ENCODE measurements around the gene TMEM39A.

The TMEM39A gene

DNA sequence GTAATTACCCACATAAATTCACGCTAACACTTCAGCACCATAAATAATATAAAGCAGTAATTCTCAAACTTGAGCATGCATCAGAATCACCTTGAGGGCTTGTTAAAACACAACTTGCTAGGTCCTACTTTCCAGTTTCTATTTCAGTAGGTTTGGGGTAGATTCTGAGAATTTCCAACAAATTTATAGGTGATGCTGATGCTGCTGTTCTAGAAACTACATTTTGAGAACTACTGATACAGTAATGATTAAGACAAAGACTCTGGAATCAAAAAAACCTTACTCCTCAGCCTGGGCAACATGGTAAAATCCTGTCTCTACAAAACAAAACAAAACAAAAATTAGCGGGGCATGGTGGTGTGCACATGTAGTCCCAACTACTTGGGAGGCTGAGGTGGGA lies 18.8 kb downstream of the TMEM39A start:
- no peak for DNase-seq

DNA sequence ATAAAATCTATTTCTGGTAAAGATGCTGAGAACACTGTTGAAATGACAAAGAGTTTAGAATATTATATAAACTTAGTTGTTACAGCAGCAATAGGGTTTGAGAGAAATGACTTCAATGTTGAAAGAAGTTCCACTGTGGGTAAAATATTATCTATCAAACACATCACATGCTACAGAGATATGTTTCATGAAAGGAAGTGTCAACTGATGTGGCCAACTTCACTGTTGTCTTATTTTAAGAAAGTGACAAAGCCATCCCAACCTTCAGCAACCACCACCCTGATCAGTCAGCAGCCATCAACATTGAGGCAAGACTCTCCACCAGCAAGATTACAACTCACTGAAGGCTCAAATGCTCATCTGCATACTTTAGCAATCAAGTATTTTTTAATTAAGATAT lies 20.2 kb downstream of the TMEM39A start:
- DNase-seq: no peak

DNA sequence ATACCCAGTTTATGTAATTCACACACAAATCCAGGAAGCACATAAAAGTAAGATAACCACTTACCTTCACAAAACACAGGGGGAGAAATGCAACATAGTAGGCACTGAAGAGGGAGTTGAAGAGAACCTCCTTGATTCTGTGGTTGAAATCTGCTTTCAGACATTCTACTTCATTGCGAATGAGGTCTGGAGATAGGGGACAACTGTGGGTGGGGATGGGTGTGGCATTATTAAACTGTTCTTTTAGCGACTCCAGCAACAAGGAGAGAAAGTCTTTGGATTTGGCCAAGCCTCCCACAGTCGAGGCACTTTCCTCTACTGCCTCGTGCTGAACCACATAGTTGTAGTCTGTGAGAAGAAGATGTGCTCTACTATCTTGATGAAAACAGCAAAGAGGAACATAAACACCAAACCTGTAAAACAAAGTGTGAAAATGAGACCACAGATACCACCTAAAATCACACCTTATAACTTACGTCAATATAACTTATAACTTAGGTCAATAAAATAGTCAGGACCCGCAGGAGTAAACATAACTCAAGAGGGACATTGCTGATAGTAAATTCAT lies 25.6 kb downstream of the TMEM39A start:
- no peak for DNase-seq

DNA sequence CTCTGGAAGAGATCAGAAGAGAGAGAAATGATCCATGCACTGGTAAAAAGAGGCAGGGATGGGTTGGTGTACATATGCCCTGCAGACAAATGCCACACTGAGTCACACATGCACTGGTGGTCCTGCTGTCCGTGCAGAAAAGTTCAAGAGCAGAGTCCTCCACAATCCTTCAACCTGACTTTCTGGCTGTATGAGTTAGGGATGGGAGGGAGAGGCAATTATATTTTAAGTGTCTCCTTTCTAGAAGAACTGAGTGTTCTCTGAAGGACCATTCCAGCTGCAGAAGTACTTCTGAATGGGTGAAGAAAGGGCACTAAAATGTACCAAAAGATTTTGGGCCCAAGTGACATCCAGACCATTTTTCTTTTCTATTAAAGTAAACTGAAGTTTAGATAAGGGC lies 26.4 kb downstream of the TMEM39A start:
- DNase-seq: no peak

DNA sequence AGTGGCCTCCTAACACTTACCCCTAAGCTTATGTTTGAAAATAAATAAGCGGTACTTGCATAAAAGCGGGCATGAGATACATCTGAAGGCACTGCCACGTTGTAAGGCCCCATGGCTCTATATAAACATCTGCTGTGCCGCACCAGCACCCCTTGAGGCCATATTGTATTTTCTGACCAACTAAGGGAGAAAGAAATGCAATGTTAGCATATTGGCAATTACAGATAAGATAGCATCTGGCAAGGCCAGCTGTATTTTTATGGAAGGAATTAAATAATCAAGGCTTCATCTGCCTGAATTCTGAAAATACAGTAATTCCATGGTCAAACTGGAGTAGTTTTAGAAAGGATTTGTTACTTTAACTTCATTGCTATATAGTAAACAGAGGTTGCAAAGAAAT lies 28.7 kb downstream of the TMEM39A start:
- DNase-seq: no peak

DNA sequence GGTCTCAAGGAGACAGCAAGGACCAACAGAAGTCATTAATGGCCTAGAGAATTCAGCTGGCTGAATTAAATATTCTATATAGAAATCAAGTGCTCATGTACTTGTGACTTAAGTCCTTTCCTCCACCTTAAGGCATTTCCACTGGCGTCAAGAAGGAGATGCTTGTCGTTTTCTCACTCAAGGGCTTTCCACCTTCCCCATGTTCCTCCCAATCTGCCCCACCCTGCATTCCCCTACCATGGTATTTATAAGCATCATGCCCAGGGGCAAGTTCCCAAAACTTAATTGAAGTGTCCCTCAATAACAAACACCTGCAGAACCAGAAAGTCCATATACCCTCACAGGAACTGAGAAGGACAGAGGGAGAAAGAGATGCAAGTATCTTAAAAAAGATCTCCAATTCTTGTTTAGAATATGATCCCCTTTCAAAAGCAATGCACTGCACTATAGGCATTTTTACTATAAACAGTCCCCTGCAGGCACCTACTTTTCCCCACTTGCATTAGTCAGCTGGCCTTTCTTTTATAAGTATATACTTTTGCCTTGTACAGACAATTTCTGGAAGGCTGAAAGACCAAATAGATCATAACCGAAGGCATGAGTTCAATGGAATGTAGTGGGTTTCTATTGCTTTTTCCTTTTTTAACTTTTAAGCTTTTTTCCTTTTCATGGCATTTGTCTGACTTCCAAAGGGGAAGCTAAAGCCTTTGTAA lies 29.6 kb downstream of the TMEM39A start:
- DNase-seq: no peak

DNA sequence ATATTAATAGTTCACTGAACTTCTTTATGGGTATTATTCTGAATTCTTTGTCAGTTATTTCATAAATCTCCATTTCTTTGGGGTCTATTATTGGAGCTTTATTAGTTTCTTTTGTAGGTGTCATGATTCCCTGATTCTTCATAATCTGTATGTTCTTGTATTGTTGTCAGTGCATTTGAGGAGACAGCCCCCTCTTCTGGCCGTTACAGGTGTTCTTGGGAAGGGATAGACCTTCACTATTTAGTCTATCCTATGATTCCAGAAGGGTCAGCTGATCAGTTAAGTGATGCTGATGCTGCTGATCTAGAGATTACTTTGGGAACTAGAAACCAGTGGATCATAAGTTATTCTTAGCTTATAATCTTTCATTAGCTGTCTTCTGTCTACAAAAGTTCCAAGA lies 34.9 kb downstream of the TMEM39A start:
- no peak for DNase-seq

DNA sequence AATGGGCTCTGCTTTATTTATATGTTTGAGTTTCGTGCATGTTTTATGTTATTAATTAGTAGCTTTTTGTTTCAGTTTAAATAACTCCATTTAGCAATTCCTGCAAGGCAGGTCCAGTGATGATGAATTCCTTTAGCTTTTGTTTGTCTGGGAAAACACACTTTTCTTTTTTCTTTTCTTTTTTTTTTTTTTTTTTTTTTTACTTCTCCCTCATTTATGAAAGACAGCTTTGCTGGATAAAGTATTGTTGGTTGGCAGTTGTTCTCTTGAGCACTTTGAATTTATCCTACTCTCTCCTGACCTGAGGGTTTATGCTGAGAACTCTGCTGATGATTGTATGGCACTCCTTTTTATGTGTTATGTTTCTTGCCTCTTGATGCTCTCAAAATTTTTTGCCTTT lies 35.7 kb downstream of the TMEM39A start:
- DNase-seq: no peak

DNA sequence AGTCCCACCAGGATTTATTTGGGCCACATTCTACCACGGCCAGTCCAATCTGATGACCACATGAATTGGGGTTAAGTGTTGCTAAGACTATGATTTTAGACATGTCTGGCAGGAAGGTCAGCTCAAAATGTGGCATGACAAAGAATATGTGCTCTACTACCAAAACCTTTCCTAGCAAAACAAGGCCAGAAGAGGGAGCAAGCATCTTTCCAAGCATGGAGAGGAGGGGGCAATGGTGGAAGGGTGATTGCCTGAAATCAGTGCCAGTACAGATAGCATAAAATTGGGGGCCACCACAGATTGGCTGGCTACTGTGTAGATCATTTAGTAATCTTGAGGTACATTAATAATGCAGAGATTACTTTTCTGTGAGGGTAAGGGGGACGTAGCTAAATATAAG lies 43.2 kb downstream of the TMEM39A start:
- DNase-seq: peak in 1 of 2 experiments; percentile 24

DNA sequence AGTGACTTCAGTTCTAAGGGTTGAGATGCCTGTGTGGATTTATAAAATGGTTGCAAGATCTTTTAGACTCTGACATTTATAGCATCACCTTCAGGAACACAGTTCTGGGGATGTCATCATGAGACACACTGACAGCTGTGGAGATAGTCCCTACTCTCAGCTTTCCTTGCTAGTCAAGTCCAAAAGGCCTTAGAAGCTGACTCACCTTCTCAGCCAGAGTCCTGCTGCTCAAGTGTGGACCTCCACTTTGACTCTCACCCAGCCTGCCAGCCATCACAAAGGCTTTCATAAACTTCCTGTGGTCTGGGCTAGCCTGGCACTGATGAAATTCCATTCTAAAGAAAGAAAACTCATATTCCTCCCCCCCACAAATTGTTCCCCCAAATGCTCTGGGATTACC lies 44.8 kb downstream of the TMEM39A start:
- no peak for DNase-seq

DNA sequence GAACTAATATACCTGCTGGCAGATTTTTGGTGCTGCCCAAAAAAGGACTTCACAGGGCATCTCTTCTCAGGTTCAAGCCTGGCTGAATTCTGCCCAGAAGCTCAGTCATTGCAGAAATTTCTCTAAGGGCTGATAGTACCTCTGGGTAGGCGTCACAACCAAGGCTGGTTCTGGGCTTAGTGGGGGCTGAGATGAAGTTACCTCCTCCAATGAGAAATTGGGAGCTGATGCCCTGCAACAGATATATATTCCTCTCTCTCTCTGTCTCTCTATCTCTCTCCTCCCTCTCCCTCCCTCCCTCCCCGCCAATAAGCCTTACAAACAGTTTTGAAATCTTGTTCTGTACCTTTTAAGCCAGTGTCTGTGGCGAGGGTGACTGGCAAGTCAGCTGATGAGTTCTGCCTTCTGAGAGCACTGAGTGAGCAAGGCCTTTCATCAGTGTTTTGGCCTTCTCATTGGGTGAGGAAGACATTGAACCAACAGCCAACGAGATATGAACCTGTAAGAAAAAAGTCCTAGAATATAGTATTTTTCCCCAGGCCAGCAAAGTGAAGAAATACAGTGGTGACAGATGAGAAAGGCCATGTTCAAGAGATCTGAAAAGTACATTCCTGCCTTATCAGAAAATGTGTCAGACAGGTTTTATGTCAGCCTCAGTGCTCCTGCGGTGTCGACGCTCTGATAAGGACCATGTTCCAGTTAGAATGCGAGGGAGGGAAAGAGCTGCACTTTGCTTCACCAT lies 45.5 kb downstream of the TMEM39A start:
- DNase-seq: no peak

DNA sequence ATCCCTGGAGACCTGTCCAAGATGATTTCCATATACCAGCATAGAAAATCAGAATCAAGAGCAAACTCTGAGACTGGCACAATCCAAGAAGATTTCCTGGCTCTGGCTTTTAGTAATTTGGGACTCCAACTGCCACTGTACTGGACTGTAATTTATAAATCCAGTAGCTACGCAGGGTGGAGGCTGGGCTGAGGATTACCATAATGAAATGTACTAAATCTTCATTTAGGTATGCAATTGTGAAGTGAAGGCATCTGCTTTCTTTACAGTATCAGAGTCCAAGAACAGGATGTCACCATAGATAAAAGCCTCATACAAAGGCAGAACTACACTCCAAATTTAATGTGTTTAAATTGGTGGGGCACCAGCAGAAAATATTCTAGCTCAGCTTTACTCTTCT lies 46.5 kb downstream of the TMEM39A start:
- no peak for DNase-seq

DNA sequence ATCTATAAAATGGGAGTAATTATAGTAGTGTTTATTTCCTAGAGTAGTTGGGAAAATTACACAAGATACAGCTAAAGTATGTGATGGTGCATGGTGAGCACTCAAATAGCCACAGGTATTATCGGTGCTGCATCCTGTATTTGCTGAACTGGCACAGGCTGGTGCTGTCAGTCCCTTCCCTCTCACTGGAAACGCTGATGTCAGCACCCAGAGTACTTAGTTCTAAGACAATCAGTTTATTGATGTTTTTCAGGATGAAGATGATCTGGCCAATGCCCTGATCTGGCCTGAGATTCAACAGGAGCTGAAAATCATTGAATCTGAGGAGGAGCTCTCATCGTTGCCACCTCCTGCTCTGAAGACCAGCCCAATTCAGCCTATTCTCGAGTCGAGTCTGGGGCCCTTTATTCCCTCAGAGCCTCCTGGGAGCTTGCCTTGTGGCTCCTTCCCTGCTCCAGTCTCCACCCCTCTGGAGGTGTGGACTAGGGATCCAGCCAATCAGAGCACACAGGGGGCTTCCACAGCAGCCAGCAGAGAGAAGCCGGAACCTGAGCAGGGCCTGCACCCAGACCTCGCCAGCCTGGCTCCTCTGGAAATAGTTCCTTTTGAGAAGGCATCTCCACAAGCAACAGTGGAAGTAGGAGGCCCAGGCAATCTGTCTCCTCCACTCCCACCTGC lies 49.7 kb downstream of the TMEM39A start:
- DNase-seq: no peak

DNA sequence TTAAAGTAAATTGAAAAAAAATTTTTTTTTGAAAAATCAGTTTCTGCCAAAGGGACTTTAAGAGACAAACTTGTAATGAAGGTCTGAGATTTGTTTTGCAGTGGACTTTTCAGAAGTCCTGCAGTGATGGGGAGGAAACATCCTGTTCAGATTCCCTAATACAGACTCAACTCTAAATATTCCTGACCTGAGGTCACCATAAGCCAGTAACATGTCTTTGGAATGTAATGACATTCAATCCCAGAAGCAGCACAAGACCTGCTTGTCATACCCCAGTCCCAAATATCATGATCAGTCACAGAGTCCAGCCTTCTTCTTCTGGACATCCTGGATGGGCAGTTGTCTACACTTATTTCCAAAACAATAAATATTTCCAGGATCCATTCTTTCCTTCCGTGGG lies 53.6 kb downstream of the TMEM39A start:
- DNase-seq: no peak

DNA sequence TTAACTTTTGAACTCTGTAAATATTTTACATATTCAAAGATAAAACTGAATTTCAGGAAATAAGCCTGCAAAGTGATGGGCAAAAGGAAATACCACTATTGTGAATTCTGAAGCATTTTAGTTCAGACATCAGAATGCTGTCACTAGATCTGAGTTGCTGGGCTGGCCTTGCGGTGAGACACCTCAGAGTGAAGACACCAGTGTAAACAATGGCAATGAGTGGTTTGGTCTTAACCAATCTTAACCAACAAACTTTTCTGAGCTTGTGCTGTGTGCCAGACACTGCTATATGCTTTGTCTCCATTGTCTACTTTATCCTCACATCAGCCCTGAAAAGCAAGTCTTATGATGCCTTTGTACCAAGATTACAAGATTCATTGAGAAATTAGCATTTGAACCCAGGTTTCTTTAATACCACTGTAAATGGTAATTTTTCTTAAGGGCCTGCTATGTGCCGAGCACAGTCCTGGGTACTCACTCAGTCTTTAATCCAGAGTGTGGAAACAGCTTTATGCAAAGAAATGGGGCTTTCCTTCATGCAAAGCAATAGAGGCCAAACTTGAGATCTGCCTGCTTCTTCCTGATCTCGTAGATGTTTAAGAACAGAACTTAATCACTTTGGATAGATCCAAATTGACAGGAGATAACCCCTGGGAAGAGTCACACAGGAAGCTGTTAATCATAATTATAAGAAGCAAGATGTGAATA lies 55.0 kb downstream of the TMEM39A start:
- no peak for DNase-seq

DNA sequence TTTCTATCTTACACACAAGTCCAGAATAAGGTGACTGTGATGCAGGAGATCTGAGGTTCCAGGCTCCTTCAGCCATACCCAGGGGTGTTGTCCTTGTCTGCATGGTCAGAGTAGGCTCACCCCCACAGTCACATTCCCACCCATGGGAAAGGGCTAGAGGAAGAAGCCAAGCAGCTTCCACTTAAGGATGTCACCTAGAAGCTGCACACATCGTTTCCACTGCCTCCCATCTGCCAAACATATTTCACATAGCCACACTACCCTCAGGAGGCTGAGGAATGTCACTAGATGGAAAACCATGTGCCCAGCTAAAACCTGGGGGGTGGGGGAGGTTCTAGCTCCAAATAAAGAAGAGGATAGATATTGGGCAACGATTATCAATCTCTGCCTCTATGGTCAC lies 58.1 kb downstream of the TMEM39A start:
- DNase-seq: no peak

DNA sequence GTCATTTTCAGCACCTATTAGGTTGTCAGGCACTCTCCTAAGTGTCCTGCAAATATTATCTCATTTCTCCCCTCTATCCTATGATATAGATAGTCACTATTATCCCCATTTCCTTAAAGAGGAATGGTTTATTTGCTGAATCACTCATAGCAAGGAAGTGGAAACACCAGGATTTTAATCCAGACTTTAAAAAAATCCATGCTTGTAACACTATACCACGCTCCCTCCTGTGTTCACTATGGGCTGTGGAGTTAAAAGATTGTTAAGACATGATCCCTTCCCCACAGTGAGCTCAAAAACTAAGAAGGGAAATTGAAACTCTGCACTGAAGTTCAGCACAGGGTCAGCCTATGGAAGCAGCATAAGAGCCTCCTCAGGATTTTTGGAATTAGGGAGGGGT lies 60.2 kb downstream of the TMEM39A start:
- DNase-seq: no peak

DNA sequence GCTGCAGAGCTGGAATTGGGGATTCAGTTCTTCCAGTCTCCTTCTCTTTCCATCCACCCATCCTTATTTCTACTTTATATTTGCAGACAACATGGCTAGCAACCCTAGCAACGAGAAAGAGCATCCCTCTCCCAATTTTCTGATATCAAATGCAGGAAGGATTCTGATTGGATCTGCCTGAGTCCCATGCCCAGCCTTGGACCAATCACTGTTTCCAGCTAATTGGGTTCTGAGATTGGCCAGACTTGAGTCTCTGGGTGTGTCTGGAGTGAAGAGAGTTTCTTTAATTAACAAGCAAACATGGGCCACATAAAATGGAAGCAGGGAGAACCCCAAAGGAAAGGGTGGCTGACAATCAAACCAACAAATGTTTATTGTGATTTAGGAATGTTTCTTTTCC lies 60.6 kb downstream of the TMEM39A start:
- DNase-seq: no peak

DNA sequence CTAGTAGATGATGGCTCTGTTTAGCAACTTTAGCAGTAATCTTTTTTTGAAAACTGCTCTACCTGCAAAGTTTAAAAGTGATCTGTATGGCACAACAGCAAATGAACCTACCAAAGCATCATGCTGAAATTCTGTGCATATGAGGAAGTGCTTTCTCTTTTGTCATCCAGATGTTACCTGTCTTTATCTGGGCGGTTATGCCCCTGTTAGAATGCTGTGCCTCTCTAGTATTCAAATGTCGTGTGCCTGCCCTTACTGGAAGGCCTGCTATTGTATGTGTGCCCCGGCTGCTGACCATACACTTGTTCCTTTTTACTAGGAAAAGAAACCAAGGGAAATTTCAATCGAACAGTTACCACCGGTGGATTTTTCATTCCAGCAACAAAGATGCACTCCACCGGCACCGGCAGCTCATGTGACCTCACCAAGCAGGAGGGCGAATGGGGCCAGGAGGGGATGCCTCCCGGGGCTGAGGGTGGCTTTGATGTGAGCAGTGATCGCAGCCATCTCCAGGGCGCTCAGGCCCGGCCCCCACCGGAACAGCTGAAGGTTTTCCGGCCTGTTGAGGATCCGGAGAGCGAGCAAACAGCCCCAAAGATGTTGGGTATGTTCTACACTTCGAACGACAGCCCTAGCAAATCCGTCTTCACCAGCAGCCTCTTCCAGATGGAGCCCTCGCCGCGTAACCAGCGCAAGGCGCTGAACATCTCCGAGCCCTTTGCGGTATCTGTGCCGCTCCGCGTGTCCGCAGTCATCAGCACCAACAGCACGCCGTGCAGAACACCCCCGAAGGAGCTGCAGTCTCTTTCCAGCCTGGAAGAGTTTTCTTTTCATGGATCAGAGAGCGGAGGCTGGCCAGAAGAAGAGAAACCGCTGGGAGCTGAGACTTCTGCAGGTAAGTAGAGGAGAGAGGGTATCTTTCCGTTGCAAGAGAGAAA lies 61.6 kb downstream of the TMEM39A start:
- DNase-seq: no peak

DNA sequence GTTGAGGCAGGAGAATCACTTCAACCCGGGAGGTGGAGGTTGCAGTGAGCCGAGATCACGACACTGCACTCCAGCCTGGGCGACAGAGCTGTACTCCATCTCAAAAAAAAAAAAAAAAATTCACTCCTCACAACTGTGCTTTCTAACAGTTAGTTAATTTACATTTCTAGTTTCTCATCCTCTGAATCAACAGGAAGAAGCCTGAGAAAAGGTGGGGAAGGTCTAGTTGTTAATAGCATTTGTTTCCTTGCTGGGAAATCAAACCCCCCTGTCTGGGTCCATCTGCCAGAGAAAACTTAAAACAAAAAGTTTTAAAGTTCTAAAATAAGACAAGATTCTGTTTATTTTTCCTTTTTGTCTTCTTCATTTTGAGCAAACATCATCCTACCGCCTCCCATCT lies 62.3 kb downstream of the TMEM39A start:
- DNase-seq: no peak

DNA sequence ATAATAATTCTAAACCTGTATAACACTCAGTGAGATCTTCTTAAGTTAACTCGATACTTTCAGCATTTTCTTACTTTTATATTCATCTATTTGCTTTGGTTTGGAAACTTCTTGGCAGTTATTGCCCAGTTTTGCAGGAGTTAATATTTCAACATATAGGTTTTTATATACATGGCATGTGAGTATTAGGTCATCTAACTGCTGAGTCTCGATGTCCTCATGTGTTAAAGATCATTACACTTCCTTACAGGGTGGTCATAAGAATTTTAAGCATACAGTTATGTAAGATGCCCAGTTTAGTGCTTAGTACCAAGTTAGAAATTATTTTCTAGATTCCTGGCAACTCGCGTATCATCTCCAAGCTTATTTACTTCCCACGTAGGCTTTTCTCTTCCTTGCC lies 62.9 kb downstream of the TMEM39A start:
- no peak for DNase-seq

DNA sequence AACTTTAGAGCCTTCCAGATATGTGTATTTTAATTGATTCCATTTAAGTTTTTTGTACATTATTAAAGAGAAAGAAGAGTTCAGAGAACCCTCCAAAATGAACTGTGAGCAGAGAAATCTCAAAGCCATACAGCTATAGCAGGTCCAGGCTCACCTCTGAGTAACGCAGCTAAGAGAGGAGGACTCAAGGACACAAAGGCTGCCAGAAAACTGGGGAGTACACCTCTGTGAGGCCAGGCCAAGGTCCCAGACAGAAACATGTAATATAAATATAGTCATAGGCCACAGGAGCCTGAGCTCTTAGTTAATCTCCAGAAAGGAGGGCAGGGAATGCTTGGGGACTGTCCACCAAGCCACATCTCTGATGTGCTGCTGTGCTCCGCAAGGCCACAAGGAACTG lies 66.5 kb downstream of the TMEM39A start:
- no peak for DNase-seq

All from Kasumi-1 (cell line).